H1 (cell line): ENCODE measurements around the gene SEMA3C. TPM values are rescaled to one million over a fixed set of nuclear protein-coding genes. Genes with fewer than 3 reads are reported as not detected.

Experiments
- CTCF ChIA-PET: fragments of 300-600 bp; sonication (Branson Sonifier 250); formaldehyde crosslinking; loops from one replicate; lab custom pipeline; 2021; ENCODE audit not compliant: partially characterized antibody; lab: Charles Lee
- POLR2A ChIA-PET: fragments of 300-600 bp; sonication (Branson Sonifier 250); formaldehyde crosslinking; loops from one replicate; lab custom pipeline; 2021; ENCODE audit warnings: inconsistent platforms; ENCODE audit not compliant: partially characterized antibody; lab: Charles Lee
- DNase-seq, 2 experiments: peaks; one replicate each; pipeline versions ENCODE4 v3.0.0 to v3.0.0-alpha.2; 2010 to 2022; ENCODE audit warnings: low spot score in 2 of 2, low read depth in 1 of 2, mixed read lengths in 1 of 2
- FAIRE-seq: peaks from 2 replicates; lab custom pipeline; 2011; peaks lifted over from hg19 to GRCh38; lab: Jason Lieb, UNC
- H2AFZ ChIP-seq: 2 replicates; pipeline ENCODE4 v1.8.1; 2012; ENCODE audit warnings: low read length, inconsistent platforms
- H2AK5ac ChIP-seq: 2 replicates; pipeline ENCODE4 v1.6.1; 2013; ENCODE audit warnings: low read depth, low read length
- H2BK120ac ChIP-seq: replicated peaks from 2 replicates; pipeline ENCODE3; 2013; ENCODE audit warnings: low read depth, low read length, inconsistent platforms
- H2BK12ac ChIP-seq: 2 replicates; pipeline ENCODE4 v1.6.1; 2013; ENCODE audit warnings: low read depth, low read length
- H2BK15ac ChIP-seq: 2 replicates; pipeline ENCODE4 v1.6.1; 2013; ENCODE audit warnings: low read length
- H2BK20ac ChIP-seq: 2 replicates; pipeline ENCODE4 v1.6.1; 2013; ENCODE audit warnings: low read length
- H2BK5ac ChIP-seq: 2 replicates; pipeline ENCODE4 v1.6.1; 2013; ENCODE audit warnings: low read depth, low read length
- H3K14ac ChIP-seq: 2 replicates; pipeline ENCODE4 v1.6.1; 2013; ENCODE audit warnings: inconsistent platforms; ENCODE audit not compliant: insufficient read length
- H3K18ac ChIP-seq: 2 replicates; pipeline ENCODE4 v1.6.1; 2013; ENCODE audit warnings: low read length; ENCODE audit errors: extremely low read depth
- H3K23ac ChIP-seq: 2 replicates; pipeline ENCODE4 v1.6.1; 2013; ENCODE audit warnings: inconsistent platforms; ENCODE audit not compliant: insufficient read length
- H3K23me2 ChIP-seq: 2 replicates; pipeline ENCODE4 v1.6.1; 2013; ENCODE audit warnings: low read depth, low read length
- H3K27ac ChIP-seq: 2 replicates; pipeline ENCODE4 v1.6.1; 2011; ENCODE audit warnings: low read depth, low read length, inconsistent platforms
- H3K27me3 ChIP-seq, 4 experiments: replicated peaks in 1 of 4; 1 replicate in 1 of 4; 2 replicates in 3 of 4; pipeline versions ENCODE4 v1.6.1 to v1.8.1; 2011 to 2013; ENCODE audit warnings: low read length in 3 of 4, mild to moderate bottlenecking in 3 of 4, inconsistent platforms in 2 of 4, mixed read lengths in 2 of 4, moderate library complexity in 1 of 4; ENCODE audit not compliant: control insufficient read depth in 3 of 4, insufficient read depth in 3 of 4; ENCODE audit errors: extremely low read depth in 1 of 4
- H3K36me3 ChIP-seq, 4 experiments: 2 replicates each; pipeline versions ENCODE4 v1.6.1 to v1.8.1; 2011 to 2013; ENCODE audit warnings: mild to moderate bottlenecking in 4 of 4, low read length in 3 of 4, moderate library complexity in 2 of 4, control low read depth in 1 of 4, inconsistent platforms in 1 of 4; ENCODE audit not compliant: insufficient read depth in 4 of 4, control insufficient read depth in 2 of 4
- H3K4ac ChIP-seq: replicated peaks from 2 replicates; pipeline ENCODE3; 2013; ENCODE audit warnings: low read length, low read depth, mixed read lengths, inconsistent platforms; ENCODE audit not compliant: insufficient read length
- H3K4me1 ChIP-seq, 4 experiments: replicated peaks in 1 of 4; 1 replicate in 1 of 4; 2 replicates in 3 of 4; pipeline versions ENCODE4 v1.6.1 to v1.8.1; 2011 to 2013; ENCODE audit warnings: low read length in 3 of 4, inconsistent platforms in 2 of 4, mixed read lengths in 1 of 4; ENCODE audit not compliant: insufficient read depth in 4 of 4, control insufficient read depth in 3 of 4
- H3K4me2 ChIP-seq, 2 experiments: 2 replicates each; pipeline versions ENCODE4 v1.6.1 to v1.8.1; 2011 to 2013; ENCODE audit warnings: low read depth in 2 of 2, low read length in 2 of 2, control low read depth in 1 of 2, inconsistent platforms in 1 of 2, mild to moderate bottlenecking in 1 of 2; ENCODE audit not compliant: insufficient read depth in 1 of 2
- H3K4me3 ChIP-seq, 4 experiments: fragments of 200-600, 300-600 bp in 1 of 4; sonication (generic), shearing (Covaris generic), sonication (Bioruptor Twin) in 1 of 4; 2 replicates each; pipeline versions ENCODE4 v1.5.1 to v1.8.1; 2011 to 2016; ENCODE audit warnings: low read length in 4 of 4, low read depth in 3 of 4, control low read depth in 2 of 4, inconsistent platforms in 2 of 4, mild to moderate bottlenecking in 2 of 4, mixed read lengths in 1 of 4, moderate library complexity in 1 of 4; ENCODE audit not compliant: insufficient read depth in 2 of 4; ENCODE audit errors: extremely low read depth in 1 of 4
- H3K56ac ChIP-seq: replicated peaks from 2 replicates; pipeline ENCODE3; 2013; ENCODE audit warnings: low read depth, mild to moderate bottlenecking, mixed read lengths, low read length, inconsistent platforms; ENCODE audit not compliant: insufficient read length
- H3K79me1 ChIP-seq: 2 replicates; pipeline ENCODE4 v1.6.1; 2013; ENCODE audit warnings: low read depth, low read length, control low read depth
- H3K79me2 ChIP-seq, 2 experiments: 2 replicates each; pipeline versions ENCODE4 v1.6.1 to v1.8.1; 2012 to 2013; ENCODE audit warnings: low read length in 2 of 2, mild to moderate bottlenecking in 2 of 2, inconsistent platforms in 1 of 2; ENCODE audit not compliant: insufficient read depth in 2 of 2, control insufficient read depth in 1 of 2
- H3K9ac ChIP-seq, 4 experiments: replicated peaks in 1 of 4; 1 replicate in 1 of 4; 2 replicates in 3 of 4; pipeline versions ENCODE4 v1.6.1 to v1.8.1; 2011 to 2013; ENCODE audit warnings: low read depth in 3 of 4, low read length in 3 of 4, control low read depth in 2 of 4, mild to moderate bottlenecking in 2 of 4, moderate library complexity in 2 of 4, inconsistent platforms in 1 of 4; ENCODE audit errors: extremely low read depth in 1 of 4
- H3K9me3 ChIP-seq, 2 experiments: 2 replicates each; pipeline versions ENCODE4 v1.6.1 to v1.8.1; 2012 to 2013; ENCODE audit warnings: mild to moderate bottlenecking in 2 of 2, moderate library complexity in 2 of 2, control low read depth in 1 of 2, inconsistent platforms in 1 of 2, low read depth in 1 of 2, low read length in 1 of 2, mixed read lengths in 1 of 2; ENCODE audit not compliant: insufficient read depth in 2 of 2
- H4K20me1 ChIP-seq, 2 experiments: replicated peaks in 1 of 2; 2 replicates each; pipeline versions ENCODE3 to v1.8.1; 2011 to 2013; ENCODE audit warnings: inconsistent platforms in 2 of 2, low read length in 2 of 2, mild to moderate bottlenecking in 1 of 2; ENCODE audit not compliant: insufficient read depth in 2 of 2, control insufficient read depth in 1 of 2
- H4K5ac ChIP-seq: 2 replicates; pipeline ENCODE4 v1.6.1; 2013; ENCODE audit warnings: low read length, low read depth, mixed read lengths, inconsistent platforms; ENCODE audit not compliant: insufficient read length
- H4K8ac ChIP-seq: 2 replicates; pipeline ENCODE4 v1.8.0; 2013; ENCODE audit warnings: mild to moderate bottlenecking, moderate library complexity, low read length, inconsistent platforms; ENCODE audit not compliant: insufficient read depth; ENCODE audit errors: extremely low read depth
- H4K91ac ChIP-seq: replicated peaks from 2 replicates; pipeline ENCODE3; 2013; ENCODE audit warnings: low read length, mixed read lengths, inconsistent platforms; ENCODE audit not compliant: insufficient read length
- BRCA1 ChIP-seq: IDR thresholded peaks from 2 replicates; pipeline ENCODE4 v1.6.1; 2012; ENCODE audit warnings: low read depth, low read length, improper control_type of control experiment
- EZH2 ChIP-seq: fragments of 200-600 bp; sonication (generic); IDR thresholded peaks from 2 replicates; pipeline ENCODE4 v1.7.1; 2012; ENCODE audit warnings: low read depth, mild to moderate bottlenecking, moderate library complexity, low read length, inconsistent platforms; ENCODE audit not compliant: severe bottlenecking
- KDM1A ChIP-seq: fragments of 200-600, 300-600 bp; sonication (generic); IDR thresholded peaks from 2 replicates; pipeline ENCODE4 v1.7.1; 2016; ENCODE audit warnings: mild to moderate bottlenecking, low read length, borderline replicate concordance
- NANOG ChIP-seq: IDR thresholded peaks from 2 replicates; pipeline ENCODE4 v1.6.1; 2011; ENCODE audit warnings: low read length, low read depth, mild to moderate bottlenecking, inconsistent platforms; ENCODE audit not compliant: insufficient read depth, poor library complexity, severe bottlenecking
- POLR2A ChIP-seq, 2 experiments: IDR thresholded peaks; 1 replicate in 1 of 2; 2 replicates in 1 of 2; pipeline ENCODE4 v1.6.1; 2011; ENCODE audit warnings: low read depth in 2 of 2, low read length in 2 of 2, mild to moderate bottlenecking in 2 of 2; ENCODE audit errors: control extremely low read depth in 1 of 2
- RNF2 ChIP-seq: fragments of 200-900, 300-1000 bp; sonication (generic); IDR thresholded peaks from 2 replicates; pipeline ENCODE4 v1.7.1; 2016; ENCODE audit warnings: borderline replicate concordance, low read depth, mild to moderate bottlenecking, antibody characterized with exemption, low read length; ENCODE audit not compliant: poor library complexity, severe bottlenecking; ENCODE audit errors: missing control alignments
- SRF ChIP-seq: IDR thresholded peaks from 2 replicates; pipeline ENCODE4 v1.6.1; 2011; ENCODE audit warnings: mild to moderate bottlenecking, low read depth, low read length, moderate library complexity
- TCF12 ChIP-seq: IDR thresholded peaks from 2 replicates; pipeline ENCODE4 v1.6.1; 2011; ENCODE audit warnings: low read depth, mild to moderate bottlenecking, low read length
- WGBS, 2 experiments: shearing (Covaris generic) in 1 of 2; methylation state at CpG; one replicate each; pipeline versions ENCODE4 v1.1.6 to v1.1.7; 2013 to 2015; ENCODE audit warnings: low lambda C conversion rate in 2 of 2, mixed read lengths in 2 of 2, inconsistent platforms in 1 of 2, low coverage in 1 of 2, missing lambda C conversion rate in 1 of 2; ENCODE audit not compliant: insufficient replicate concordance in 2 of 2, insufficient coverage in 1 of 2, insufficient read length in 1 of 2; ENCODE audit errors: extremely low coverage in 1 of 2, missing lambda C conversion rate in 1 of 2; 5-methylcytosine and 5-hydroxymethylcytosine counted together
- polyA plus RNA-seq, 7 experiments: library from polyadenylated mRNA; depleted of rRNA in 3 of 7; stranded (reverse) in 5 of 7; unstranded in 2 of 7; fragments of >200 nt in 5 of 7; fragments of 200-250 nt in 2 of 7; gene quantifications; 1 replicate in 5 of 7; 2 replicates in 1 of 7; 4 replicates in 1 of 7; pipeline versions ENCODE4 v1.2.1 to v1.2.3, GENCODE V29; 2011 to 2013; ENCODE audit warnings: missing spikeins in 2 of 7, mixed read lengths in 2 of 7
- total RNA-seq: library from RNA; stranded (reverse); fragmentation: NEBNext Ultra II Directional; extraction: Animal tissue kit (Norgen Biotek cat#: 25700); gene quantifications from 2 replicates; pipeline ENCODE4 v1.2.1, GENCODE V29; 2021
- TF ChIP-seq, protein P1 (sequence below): IDR thresholded peaks from 2 replicates; pipeline ENCODE4 v1.6.1; 2011; ENCODE audit warnings: low read length, improper control_type of control experiment
- TF ChIP-seq, protein P2 (sequence below), 3 experiments: IDR thresholded peaks; 1 replicate in 2 of 3; 2 replicates in 1 of 3; pipeline versions ENCODE4 v1.5.1 to v1.6.1; 2011; ENCODE audit warnings: low read length in 3 of 3, mild to moderate bottlenecking in 3 of 3, inconsistent platforms in 2 of 3, low read depth in 1 of 3, moderate library complexity in 1 of 3; ENCODE audit not compliant: insufficient read depth in 1 of 3; ENCODE audit errors: control extremely low read depth in 1 of 3

The SEMA3C gene
- total and polyA plus RNA-seq, 2 of the 8 experiments (the other 6 are each of a cell fraction or from before 2014, with no cell fraction given), result 0.15 to 1.4 TPM

- peaks cover 0 to 3% (median under 1%) of the 10 kb centered on the region in 4 experiments; a peak in 3 of 7 replicates for H3K4me1 ChIP-seq
- H3K56ac ChIP-seq, result no peak overlapping the region
- no peak overlapping the region for H2BK5ac ChIP-seq
- no peaks in the 10 kb centered on the region for H3K23me2 ChIP-seq
- no peak overlapping the region for H2BK120ac ChIP-seq
- H2AFZ ChIP-seq, result no peak overlapping the region
- 90% methylated on average over 3 of the region's 3 CpGs; no CpG with 5 or more reads in 1 of the 2 experiments for WGBS, 2 experiments
- no peak overlapping the region for H3K4me2 ChIP-seq
- H2BK12ac ChIP-seq, result no peak overlapping the region
- H3K9ac ChIP-seq, result no peak overlapping the region
- no peak overlapping the region for H3K27ac ChIP-seq
- H2AK5ac ChIP-seq, result no peak overlapping the region
- H3K18ac ChIP-seq, result no peak overlapping the region
- no peak overlapping the region for H2BK15ac ChIP-seq
- H3K14ac ChIP-seq, result no peak overlapping the region
- H3K23ac ChIP-seq, result no peak overlapping the region
- CTCF ChIA-PET, result no interaction called here
- FAIRE-seq (no peak), DNase-seq (no peak)
- H3K4ac ChIP-seq, result no peak overlapping the region
- no peaks in the 10 kb centered on the region for H3K36me3 ChIP-seq
- no peaks in the 10 kb centered on the region for H3K79me1 ChIP-seq
- H3K9me3 ChIP-seq, result no peaks in the 10 kb centered on the region
- no peaks in the 10 kb centered on the region for H3K27me3 ChIP-seq
- no peak overlapping the region for H4K5ac ChIP-seq
- H4K8ac ChIP-seq, result no peak overlapping the region
- H3K79me2 ChIP-seq, result no peaks in the 10 kb centered on the region
- POLR2A ChIA-PET, result no interaction called here
- H3K4me3 ChIP-seq, result no peak overlapping the region
- H4K91ac ChIP-seq, result no peak overlapping the region
- H4K20me1 ChIP-seq, result no peaks in the 10 kb centered on the region
- no peak overlapping the region for H2BK20ac ChIP-seq
- no peak for TF ChIP-seq RNF2
- TF ChIP-seq, protein P1, sequence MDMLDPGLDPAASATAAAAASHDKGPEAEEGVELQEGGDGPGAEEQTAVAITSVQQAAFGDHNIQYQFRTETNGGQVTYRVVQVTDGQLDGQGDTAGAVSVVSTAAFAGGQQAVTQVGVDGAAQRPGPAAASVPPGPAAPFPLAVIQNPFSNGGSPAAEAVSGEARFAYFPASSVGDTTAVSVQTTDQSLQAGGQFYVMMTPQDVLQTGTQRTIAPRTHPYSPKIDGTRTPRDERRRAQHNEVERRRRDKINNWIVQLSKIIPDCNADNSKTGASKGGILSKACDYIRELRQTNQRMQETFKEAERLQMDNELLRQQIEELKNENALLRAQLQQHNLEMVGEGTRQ, result no peak
- no peak for TF ChIP-seq TCF12
- TF ChIP-seq, protein P2, sequence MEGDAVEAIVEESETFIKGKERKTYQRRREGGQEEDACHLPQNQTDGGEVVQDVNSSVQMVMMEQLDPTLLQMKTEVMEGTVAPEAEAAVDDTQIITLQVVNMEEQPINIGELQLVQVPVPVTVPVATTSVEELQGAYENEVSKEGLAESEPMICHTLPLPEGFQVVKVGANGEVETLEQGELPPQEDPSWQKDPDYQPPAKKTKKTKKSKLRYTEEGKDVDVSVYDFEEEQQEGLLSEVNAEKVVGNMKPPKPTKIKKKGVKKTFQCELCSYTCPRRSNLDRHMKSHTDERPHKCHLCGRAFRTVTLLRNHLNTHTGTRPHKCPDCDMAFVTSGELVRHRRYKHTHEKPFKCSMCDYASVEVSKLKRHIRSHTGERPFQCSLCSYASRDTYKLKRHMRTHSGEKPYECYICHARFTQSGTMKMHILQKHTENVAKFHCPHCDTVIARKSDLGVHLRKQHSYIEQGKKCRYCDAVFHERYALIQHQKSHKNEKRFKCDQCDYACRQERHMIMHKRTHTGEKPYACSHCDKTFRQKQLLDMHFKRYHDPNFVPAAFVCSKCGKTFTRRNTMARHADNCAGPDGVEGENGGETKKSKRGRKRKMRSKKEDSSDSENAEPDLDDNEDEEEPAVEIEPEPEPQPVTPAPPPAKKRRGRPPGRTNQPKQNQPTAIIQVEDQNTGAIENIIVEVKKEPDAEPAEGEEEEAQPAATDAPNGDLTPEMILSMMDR (IDR thresholded peaks at IDR 0.05; ENCODE audit: control extremely low read depth in 1 of 3, insufficient read depth in 1 of 3, low read depth in 1 of 3, low read length in 3 of 3), result no peak
- no peak for TF ChIP-seq POLR2A (IDR thresholded peaks at IDR 0.05; ENCODE audit: control extremely low read depth in 1 of 2, low read depth in 2 of 2, low read length in 2 of 2)
- TF ChIP-seq EZH2, result no peak
- no peak for TF ChIP-seq BRCA1
- no peak for TF ChIP-seq KDM1A
- TF ChIP-seq NANOG, result no peak
- TF ChIP-seq SRF, result no peak
Measured at GRCh38 chr7:80785961-80786536, 132.8 kb downstream of the SEMA3C start.
